Measurements from ENCODE around the gene ASGR1.
"Not testable (repeated sequence)": the region's sequence is repeated elsewhere in the genome, so short reads cannot be mapped to it uniquely, and the experiment has no call there.

ASGR1 gene

GRCh38 chr17:7173687-7174602 is 5.2 kb downstream of the ASGR1 start (continued):
- TF ChIP-seq ZSCAN18 (tag by site-specific recombination; IDR thresholded peaks at IDR 0.05): no peak
- no peak for TF ChIP-seq ZBTB20 (tag by site-specific recombination; IDR thresholded peaks at IDR 0.05)
- no peak for TF ChIP-seq ZNF654 (tag by site-specific recombination; IDR thresholded peaks at IDR 0.05; ENCODE audit: low read depth)
- TF ChIP-seq ZNF626 (tag by site-specific recombination; IDR thresholded peaks at IDR 0.05): no peak
- no peak for TF ChIP-seq ZFP69B (tag by site-specific recombination; IDR thresholded peaks at IDR 0.05)
- TF ChIP-seq YY2 (tag by site-specific recombination; IDR thresholded peaks at IDR 0.05): no peak
- no peak for TF ChIP-seq ZBTB10 (tag by site-specific recombination; IDR thresholded peaks at IDR 0.05)

GRCh38 chr17:7172522-7173191 is 6.5 kb downstream of the ASGR1 start:
- POLR2A ChIA-PET; H3K36me3 ChIP-seq (ENCODE audit: control insufficient read depth in 2 of 2, insufficient read depth in 1 of 2, low read length in 2 of 2): not testable (repeated sequence)
- CTCF ChIA-PET: interaction anchor here (0.6 to 0.8 kb wide), 4 partner anchors 14 to 128 kb away, joined by 3 to 4 read pairs (median 3); no protein-coding TSS in a partner anchor

GRCh38 chr17:7169565-7169908 is 9.6 kb downstream of the ASGR1 start:
- H3K27ac ChIP-seq (ENCODE audit: extremely low read depth, low read depth, low read length); H3K9me3 ChIP-seq (ENCODE audit: control insufficient read depth, insufficient read depth, low read depth, low read length); POLR2A ChIA-PET; H3K4me3 ChIP-seq (ENCODE audit: low read depth, low read length); H3K4me1 ChIP-seq (ENCODE audit: control insufficient read depth, insufficient read depth, low read length); H3K36me3 ChIP-seq (ENCODE audit: control insufficient read depth in 2 of 2, insufficient read depth in 1 of 2, low read length in 2 of 2): not testable (repeated sequence)
- CTCF ChIA-PET: interaction anchor here (0.9 to 3.4 kb wide), 3 partner anchors 117 to 144 kb away, joined by 3 to 15 read pairs (median 6); partner anchors contain the start of gene SLC16A11

More at GRCh38 chr17:7172522-7173191, 6.5 kb downstream of the ASGR1 start:
- H3K9me3 ChIP-seq (ENCODE audit: control insufficient read depth, insufficient read depth, low read depth, low read length); H3K4me3 ChIP-seq (ENCODE audit: low read depth, low read length); H3K4me1 ChIP-seq (ENCODE audit: control insufficient read depth, insufficient read depth, low read length); H3K27ac ChIP-seq (ENCODE audit: extremely low read depth, low read depth, low read length): not testable (repeated sequence)

GRCh38 chr17:7168841-7169564 is 10.2 kb downstream of the ASGR1 start:
- H3K4me3 ChIP-seq (ENCODE audit: low read depth, low read length); H3K36me3 ChIP-seq (ENCODE audit: control insufficient read depth in 2 of 2, insufficient read depth in 1 of 2, low read length in 2 of 2); H3K4me1 ChIP-seq (ENCODE audit: control insufficient read depth, insufficient read depth, low read length); POLR2A ChIA-PET; H3K27ac ChIP-seq (ENCODE audit: extremely low read depth, low read depth, low read length); H3K9me3 ChIP-seq (ENCODE audit: control insufficient read depth, insufficient read depth, low read depth, low read length): not testable (repeated sequence)
- CTCF ChIA-PET: interaction anchor here (1.0 to 3.4 kb wide), 3 partner anchors 8 to 124 kb away, joined by 3 to 15 read pairs (median 9); partner anchors contain the start of gene SLC16A11

GRCh38 chr17:7167832-7168231 is 11.3 kb downstream of the ASGR1 start:
- POLR2A ChIA-PET: no interaction called here

More at GRCh38 chr17:7167832-7168231, 11.3 kb downstream of the ASGR1 start:
- Histone ChIP-seq H3K27ac (ENCODE audit: extremely low read depth, low read depth, low read length) (no peak overlapping the region), H3K4me1 (ENCODE audit: control insufficient read depth, insufficient read depth, low read length) (no peaks in the 10 kb centered on the region), H3K9me3 (ENCODE audit: control insufficient read depth, insufficient read depth, low read depth, low read length) (no peaks in the 10 kb centered on the region), H3K4me3 (ENCODE audit: low read depth, low read length) (no peak overlapping the region), H3K36me3 (ENCODE audit: control insufficient read depth in 2 of 2, insufficient read depth in 1 of 2, low read length in 2 of 2) (no peaks in the 10 kb centered on the region)
- TF ChIP-seq ZNF785 (tag by site-specific recombination; IDR thresholded peaks at IDR 0.05): no peak
- TF ChIP-seq ZNF600 (tag by site-specific recombination; IDR thresholded peaks at IDR 0.05): peak; percentile 66
- peak; percentile 58; the same call in 1 of the 2 replicates for TF ChIP-seq PRDM1 (tag by site-specific recombination; IDR thresholded peaks at IDR 0.05)
- 0 out of 2 replicates have a peak, but pooled peaks have one; percentile 39 for TF ChIP-seq ZBTB17 (tag by site-specific recombination; IDR thresholded peaks at IDR 0.05)
- no peak for TF ChIP-seq ZNF660 (tag by site-specific recombination; IDR thresholded peaks at IDR 0.05)
- TF ChIP-seq PATZ1 (tag by site-specific recombination; IDR thresholded peaks at IDR 0.05): no peak
- CTCF ChIA-PET: interaction anchor here (0.6 to 3.4 kb wide), 4 partner anchors 9 to 164 kb away, joined by 3 to 15 read pairs (median 6); partner anchors contain the start of gene SLC16A11

Measured in HEK293 (cell line).